Esophagus squamous epithelium (tissue), 5 donors: ENCODE data around the gene AIRE. TPM values are rescaled to one million over a fixed set of nuclear protein-coding genes. Genes with fewer than 3 reads are reported as not detected.

Experiments used
- DNase-seq: peaks from one replicate; lab custom pipeline; 2025; lab: John Stamatoyannopoulos, UW
- H3K27ac ChIP-seq, 4 donors: fragments of 200-600 bp; sonication (generic); one replicate each; pipeline ENCODE4 v1.5.1; 2016 to 2019; ENCODE audit warnings: mild to moderate bottlenecking in 1 of 4
- H3K27me3 ChIP-seq, 4 donors: fragments of 200-600 bp; sonication (generic); 1 replicate in 3 of 4; 2 replicates in 1 of 4; pipeline versions ENCODE4 v1.5.1 to v1.6.0; 2017 to 2021; ENCODE audit warnings: antibody characterized with exemption in 1 of 4
- H3K36me3 ChIP-seq, 3 donors: fragments of 200-600 bp; sonication (generic); one replicate each; pipeline ENCODE4 v1.5.1; 2016 to 2019
- H3K4me1 ChIP-seq, 3 donors: fragments of 200-600 bp; sonication (generic); one replicate each; pipeline ENCODE4 v1.5.1; 2017 to 2019
- H3K4me3 ChIP-seq, 4 donors: fragments of 200-600 bp; sonication (generic); 1 replicate in 3 of 4; 2 replicates in 1 of 4; pipeline ENCODE4 v1.5.1; 2016 to 2019; ENCODE audit warnings: mild to moderate bottlenecking in 2 of 4, moderate library complexity in 1 of 4
- H3K9me3 ChIP-seq, 3 donors: fragments of 200-600 bp; sonication (generic); one replicate each; pipeline ENCODE4 v1.5.1; 2016 to 2019
- CTCF ChIP-seq, 6 experiments: fragments of 450-650 bp in 4 of 6; fragments of 200-600 bp in 2 of 6; sonication (generic) in 2 of 6; IDR thresholded peaks; one replicate each; pipeline ENCODE4 v1.5.1; 2016 to 2019; ENCODE audit warnings: antibody characterized with exemption in 6 of 6, mild to moderate bottlenecking in 4 of 6, moderate library complexity in 4 of 6
- POLR2A ChIP-seq, 4 donors: fragments of 450-650 bp; IDR thresholded peaks; one replicate each; pipeline ENCODE4 v1.6.1; 2017; ENCODE audit warnings: antibody characterized with exemption in 4 of 4, mild to moderate bottlenecking in 4 of 4, moderate library complexity in 3 of 4
- WGBS, 2 donors: methylation state at CpG; one replicate each; pipeline ENCODE4 v1.1.5; 2018; 5-methylcytosine and 5-hydroxymethylcytosine counted together
- intact Hi-C: fragments of 100-400 bp; cut with DNase I; formaldehyde crosslinking; loops from one replicate; pipeline ENCODE4 v1.15.0; 2022
- total RNA-seq, 4 donors: library from RNA; depleted of rRNA; stranded (reverse); fragments of >200 nt; gene quantifications; one replicate each; pipeline ENCODE4 v1.1.0, GENCODE V29; 2016
- donor health status: DM: yes; HTN: yes; CAD: no.

AIRE gene
- total RNA-seq, 4 donors from 2014 or later: not detected

- H3K4me1 ChIP-seq: peaks cover 0 to 21% (median 5%) of the 10 kb centered on the region in 3 donors
- H3K9me3 ChIP-seq: no peaks in the 10 kb centered on the region
- peaks cover 0 to 81% (median 3%) of the 10 kb centered on the region in 4 donors for H3K27me3 ChIP-seq
- H3K27ac ChIP-seq: no peak overlapping the region
- intact Hi-C loops: no loop called here
- TF ChIP-seq CTCF (IDR thresholded peaks at IDR 0.05) (no peak), POLR2A (IDR thresholded peaks at IDR 0.05) (no peak)
- H3K36me3 ChIP-seq: no peaks in the 10 kb centered on the region
- DNase-seq: no peak
- peak overlapping the region in 2 of 4 donors; percentile 30 to 46 for H3K4me3 ChIP-seq
- 50% methylated on average over 1 of the region's 21 CpGs; no CpG with 5 or more reads in 1 of the 2 donors for WGBS, 2 donors
These were observed 525 bp downstream of the AIRE start for GRCh38 chr21:44286086-44286715.

DNA sequence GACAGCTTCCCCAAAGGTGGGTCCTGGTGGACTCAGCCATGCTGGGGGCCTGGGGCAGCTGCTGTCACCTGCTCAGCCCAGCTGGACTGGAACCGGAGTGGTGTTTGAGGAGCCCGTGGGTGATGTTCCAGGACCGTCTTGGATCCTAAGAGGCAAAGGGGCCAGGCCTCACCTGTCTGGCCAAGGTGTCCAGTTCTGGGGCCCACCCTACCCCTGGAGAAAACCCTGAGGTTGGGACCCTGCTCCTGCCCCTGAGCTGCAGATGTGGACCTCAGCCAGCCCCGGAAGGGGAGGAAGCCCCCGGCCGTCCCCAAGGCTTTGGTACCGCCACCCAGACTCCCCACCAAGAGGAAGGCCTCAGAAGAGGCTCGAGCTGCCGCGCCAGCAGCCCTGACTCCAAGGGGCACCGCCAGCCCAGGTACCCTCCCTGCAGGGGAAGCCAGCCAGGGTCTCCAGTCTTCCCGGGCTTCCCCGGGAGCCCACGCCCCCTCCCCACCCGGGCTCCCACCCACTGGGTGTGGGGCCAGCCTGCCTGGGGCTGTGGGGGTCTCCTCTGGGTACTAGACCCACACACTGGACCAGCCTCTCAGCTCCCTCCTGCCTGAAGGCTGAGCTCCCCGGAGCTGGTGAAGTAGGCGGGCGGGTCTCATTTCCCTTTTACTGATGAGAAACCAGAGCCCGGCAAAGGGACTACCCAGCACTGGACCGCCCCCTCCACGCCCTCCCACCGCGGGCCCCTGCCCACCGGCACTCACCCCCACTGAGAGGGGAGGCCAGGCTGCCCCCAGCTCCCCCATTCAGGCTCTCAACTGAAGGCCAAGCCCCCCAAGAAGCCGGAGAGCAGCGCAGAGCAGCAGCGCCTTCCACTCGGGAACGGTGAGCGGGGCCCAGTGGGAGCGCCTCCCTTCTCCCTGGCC lies 1.3 kb downstream of the AIRE start:
- H3K9me3 ChIP-seq: no peaks in the 10 kb centered on the region
- H3K4me3 ChIP-seq: no peak overlapping the region
- peaks cover 0 to 21% (median 5%) of the 10 kb centered on the region in 3 donors for H3K4me1 ChIP-seq
- 83% methylated on average over 3 of the region's 31 CpGs; no CpG with 5 or more reads in 1 of the 2 donors for WGBS, 2 donors
- no peak overlapping the region for H3K27ac ChIP-seq
- no peak for DNase-seq
- no peaks in the 10 kb centered on the region for H3K36me3 ChIP-seq
- intact Hi-C loops: no loop called here
- TF ChIP-seq CTCF (IDR thresholded peaks at IDR 0.05) (no peak), POLR2A (IDR thresholded peaks at IDR 0.05) (no peak)
- peaks cover 0 to 82% (median 3%) of the 10 kb centered on the region in 4 donors for H3K27me3 ChIP-seq

DNA sequence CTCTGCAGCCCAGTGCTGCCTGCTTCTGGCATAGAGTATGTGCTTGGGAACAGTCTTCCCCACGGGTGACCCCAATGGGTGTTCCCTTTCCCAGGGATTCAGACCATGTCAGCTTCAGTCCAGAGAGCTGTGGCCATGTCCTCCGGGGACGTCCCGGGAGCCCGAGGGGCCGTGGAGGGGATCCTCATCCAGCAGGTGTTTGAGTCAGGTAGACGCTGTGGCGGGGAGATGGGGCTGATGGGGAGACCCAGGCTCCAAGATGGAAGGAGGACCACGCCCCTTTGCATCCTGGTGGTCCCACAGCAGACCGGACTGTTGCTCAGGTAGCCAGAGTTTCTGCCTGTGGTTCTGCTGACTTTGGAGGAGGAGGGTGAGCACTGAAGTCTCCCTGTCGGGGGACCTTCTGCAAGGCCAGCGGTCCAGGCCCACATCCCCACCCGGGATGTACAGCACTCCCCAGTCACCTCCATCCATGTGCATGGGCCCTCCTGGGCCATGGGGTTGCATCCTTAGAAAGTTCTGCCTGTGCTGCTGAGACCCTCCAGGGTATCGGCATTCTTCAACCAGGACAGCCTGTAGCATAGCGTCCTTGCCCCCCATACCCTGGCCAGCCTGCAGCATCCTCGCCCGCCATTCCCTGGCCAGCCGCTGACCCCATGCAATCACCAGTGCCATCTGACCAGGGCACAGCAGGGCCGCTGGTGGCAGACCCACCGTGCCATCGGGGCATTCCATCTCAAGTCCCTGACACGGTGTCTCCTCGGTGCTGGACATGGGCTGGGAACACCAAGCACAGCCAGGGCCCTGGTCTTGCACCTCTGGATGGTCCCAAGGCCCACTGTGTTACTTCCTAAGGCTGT lies 2.8 kb downstream of the AIRE start:
- WGBS, 2 donors: 79% methylated on average over 3 of the region's 23 CpGs; no CpG with 5 or more reads in 1 of the 2 donors
- Histone ChIP-seq H3K27ac (no peak overlapping the region), H3K9me3 (no peaks in the 10 kb centered on the region), H3K27me3 (peaks cover 0 to 90% (median 3%) of the 10 kb centered on the region in 4 donors), H3K4me3 (no peak overlapping the region), H3K4me1 (peaks cover 0 to 17% (median 5%) of the 10 kb centered on the region in 3 donors), H3K36me3 (no peaks in the 10 kb centered on the region)
- intact Hi-C loops: no loop called here
- no peak for DNase-seq
- TF ChIP-seq CTCF (IDR thresholded peaks at IDR 0.05) (no peak), POLR2A (IDR thresholded peaks at IDR 0.05) (no peak)

DNA sequence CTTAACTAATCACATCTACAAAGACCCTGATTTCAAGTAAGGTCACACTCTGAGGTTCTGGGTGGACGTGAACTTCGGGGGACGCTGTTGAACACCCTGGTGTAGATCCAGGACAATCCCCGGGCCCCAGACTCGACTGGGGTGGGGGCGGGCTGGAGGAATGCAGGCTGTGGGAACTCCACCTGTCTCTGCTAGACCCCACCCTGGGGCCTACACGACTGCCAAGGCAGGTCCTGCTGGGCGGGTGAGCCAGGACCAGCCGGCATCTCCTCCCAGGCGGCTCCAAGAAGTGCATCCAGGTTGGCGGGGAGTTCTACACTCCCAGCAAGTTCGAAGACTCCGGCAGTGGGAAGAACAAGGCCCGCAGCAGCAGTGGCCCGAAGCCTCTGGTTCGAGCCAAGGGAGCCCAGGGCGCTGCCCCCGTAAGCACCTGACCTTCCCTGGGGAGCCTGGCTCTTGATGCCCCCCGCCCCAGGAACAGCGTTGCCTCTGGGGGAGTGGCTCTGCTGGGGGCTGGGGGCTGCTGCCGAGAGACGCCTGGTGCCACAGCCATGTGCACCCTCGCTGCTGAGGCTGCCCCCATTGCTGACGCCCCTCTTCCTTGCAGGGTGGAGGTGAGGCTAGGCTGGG lies 3.8 kb downstream of the AIRE start:
- DNase-seq: no peak
- intact Hi-C loops: no loop called here
- TF ChIP-seq CTCF (IDR thresholded peaks at IDR 0.05): no peak
- no peak for TF ChIP-seq POLR2A (IDR thresholded peaks at IDR 0.05)
- WGBS, 2 donors: no CpG with 5 or more reads among the region's 24 CpGs
- Histone ChIP-seq H3K4me3 (no peak overlapping the region), H3K27me3 (peaks cover 0 to 86% (median 3%) of the 10 kb centered on the region in 4 donors), H3K9me3 (no peaks in the 10 kb centered on the region), H3K27ac (no peak overlapping the region), H3K36me3 (no peaks in the 10 kb centered on the region), H3K4me1 (peaks cover 0 to 15% (median 5%) of the 10 kb centered on the region in 3 donors)
